Liver (tissue), 3 donors: ENCODE results near the gene ARHGAP30.

ENCODE experiments used
- EGR1 ChIP-seq, 2 donors: IDR thresholded peaks; 2 replicates each; pipeline ENCODE4 v1.6.1; 2016 to 2018; ENCODE audit warnings: antibody characterized with exemption in 2 of 2, low read depth in 2 of 2
- FOXA1 ChIP-seq: IDR thresholded peaks from 2 replicates; pipeline ENCODE4 v1.6.1; 2016; ENCODE audit warnings: antibody characterized with exemption
- FOXA2 ChIP-seq: IDR thresholded peaks from 2 replicates; pipeline ENCODE4 v1.6.1; 2016; ENCODE audit warnings: antibody characterized with exemption
- GABPA ChIP-seq, 2 donors: IDR thresholded peaks in 1 of 2; conservative IDR thresholded peaks in 1 of 2; 2 replicates each; pipeline ENCODE4 v1.6.1; 2016; ENCODE audit warnings: antibody characterized with exemption in 2 of 2, mild to moderate bottlenecking in 1 of 2, moderate library complexity in 1 of 2
- RAD21 ChIP-seq, 2 donors: IDR thresholded peaks; 2 replicates each; pipeline ENCODE4 v1.6.1; 2016; ENCODE audit warnings: antibody characterized with exemption in 2 of 2, mild to moderate bottlenecking in 2 of 2
- SP1 ChIP-seq: IDR thresholded peaks from 2 replicates; pipeline ENCODE4 v1.6.1; 2018; ENCODE audit warnings: antibody characterized with exemption, mild to moderate bottlenecking
- TAF1 ChIP-seq: conservative IDR thresholded peaks from 2 replicates; pipeline ENCODE4 v1.6.1; 2016; ENCODE audit warnings: antibody characterized with exemption, mild to moderate bottlenecking
- YY1 ChIP-seq: IDR thresholded peaks from 2 replicates; pipeline ENCODE4 v1.6.1; 2016; ENCODE audit warnings: antibody characterized with exemption, mild to moderate bottlenecking
- TF ChIP-seq, protein P1 (sequence below): fragments of 150-350 bp; IDR thresholded peaks from 2 replicates; pipeline ENCODE4 v1.5.1; 2017; ENCODE audit warnings: improper control_type of control experiment, low read depth, low read length; ENCODE audit not compliant: missing input control
- TF ChIP-seq, protein P2 (sequence below): IDR thresholded peaks from 2 replicates; pipeline ENCODE4 v1.6.1; 2016; ENCODE audit warnings: antibody characterized with exemption
- TF ChIP-seq, protein P3 (sequence below): IDR thresholded peaks from 2 replicates; pipeline ENCODE4 v1.6.1; 2016; ENCODE audit warnings: antibody characterized with exemption, mild to moderate bottlenecking
- TF ChIP-seq, protein P4 (sequence below): IDR thresholded peaks from 2 replicates; pipeline ENCODE4 v1.6.1; 2016; ENCODE audit warnings: antibody characterized with exemption
- donor health status: healthy.
- donor health status: healthy.

DNA sequence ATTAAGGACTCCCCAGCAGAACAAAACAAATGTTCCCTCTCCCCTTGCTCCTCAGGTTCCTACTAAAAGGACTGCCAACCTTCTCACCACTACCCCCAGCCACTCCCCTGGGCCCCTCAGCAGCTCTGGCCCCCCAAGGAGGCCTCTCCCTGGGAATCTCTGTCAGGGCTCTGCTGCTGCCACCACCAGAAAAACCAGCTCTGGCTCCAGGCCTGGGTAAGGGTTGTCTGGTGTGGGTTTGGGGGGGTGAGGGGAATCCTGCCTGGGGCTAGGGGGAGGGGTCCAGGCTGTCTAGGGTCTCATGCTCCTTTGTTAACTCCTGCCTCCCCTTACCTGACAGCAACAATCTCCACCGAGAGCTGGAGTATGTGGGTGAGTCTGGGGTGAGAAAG lies 14.9 kb upstream of the ARHGAP30 start:
- TF ChIP-seq EGR1 (IDR thresholded peaks at IDR 0.05; ENCODE audit: low read depth in 2 of 2) (no peak), FOXA2 (no peak), RAD21 (IDR thresholded peaks at IDR 0.05) (no peak), SP1 (no peak), TAF1 (no peak), YY1 (no peak), GABPA (IDR thresholded peaks at IDR 0.05 in 1 of 2, conservative IDR thresholded peaks at IDR 0.05 in 1 of 2) (no peak), FOXA1 (no peak)
- TF ChIP-seq, protein P1, sequence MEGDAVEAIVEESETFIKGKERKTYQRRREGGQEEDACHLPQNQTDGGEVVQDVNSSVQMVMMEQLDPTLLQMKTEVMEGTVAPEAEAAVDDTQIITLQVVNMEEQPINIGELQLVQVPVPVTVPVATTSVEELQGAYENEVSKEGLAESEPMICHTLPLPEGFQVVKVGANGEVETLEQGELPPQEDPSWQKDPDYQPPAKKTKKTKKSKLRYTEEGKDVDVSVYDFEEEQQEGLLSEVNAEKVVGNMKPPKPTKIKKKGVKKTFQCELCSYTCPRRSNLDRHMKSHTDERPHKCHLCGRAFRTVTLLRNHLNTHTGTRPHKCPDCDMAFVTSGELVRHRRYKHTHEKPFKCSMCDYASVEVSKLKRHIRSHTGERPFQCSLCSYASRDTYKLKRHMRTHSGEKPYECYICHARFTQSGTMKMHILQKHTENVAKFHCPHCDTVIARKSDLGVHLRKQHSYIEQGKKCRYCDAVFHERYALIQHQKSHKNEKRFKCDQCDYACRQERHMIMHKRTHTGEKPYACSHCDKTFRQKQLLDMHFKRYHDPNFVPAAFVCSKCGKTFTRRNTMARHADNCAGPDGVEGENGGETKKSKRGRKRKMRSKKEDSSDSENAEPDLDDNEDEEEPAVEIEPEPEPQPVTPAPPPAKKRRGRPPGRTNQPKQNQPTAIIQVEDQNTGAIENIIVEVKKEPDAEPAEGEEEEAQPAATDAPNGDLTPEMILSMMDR, result no peak
- TF ChIP-seq, protein P2, sequence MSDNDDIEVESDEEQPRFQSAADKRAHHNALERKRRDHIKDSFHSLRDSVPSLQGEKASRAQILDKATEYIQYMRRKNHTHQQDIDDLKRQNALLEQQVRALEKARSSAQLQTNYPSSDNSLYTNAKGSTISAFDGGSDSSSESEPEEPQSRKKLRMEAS, result no peak
- TF ChIP-seq, protein P3, sequence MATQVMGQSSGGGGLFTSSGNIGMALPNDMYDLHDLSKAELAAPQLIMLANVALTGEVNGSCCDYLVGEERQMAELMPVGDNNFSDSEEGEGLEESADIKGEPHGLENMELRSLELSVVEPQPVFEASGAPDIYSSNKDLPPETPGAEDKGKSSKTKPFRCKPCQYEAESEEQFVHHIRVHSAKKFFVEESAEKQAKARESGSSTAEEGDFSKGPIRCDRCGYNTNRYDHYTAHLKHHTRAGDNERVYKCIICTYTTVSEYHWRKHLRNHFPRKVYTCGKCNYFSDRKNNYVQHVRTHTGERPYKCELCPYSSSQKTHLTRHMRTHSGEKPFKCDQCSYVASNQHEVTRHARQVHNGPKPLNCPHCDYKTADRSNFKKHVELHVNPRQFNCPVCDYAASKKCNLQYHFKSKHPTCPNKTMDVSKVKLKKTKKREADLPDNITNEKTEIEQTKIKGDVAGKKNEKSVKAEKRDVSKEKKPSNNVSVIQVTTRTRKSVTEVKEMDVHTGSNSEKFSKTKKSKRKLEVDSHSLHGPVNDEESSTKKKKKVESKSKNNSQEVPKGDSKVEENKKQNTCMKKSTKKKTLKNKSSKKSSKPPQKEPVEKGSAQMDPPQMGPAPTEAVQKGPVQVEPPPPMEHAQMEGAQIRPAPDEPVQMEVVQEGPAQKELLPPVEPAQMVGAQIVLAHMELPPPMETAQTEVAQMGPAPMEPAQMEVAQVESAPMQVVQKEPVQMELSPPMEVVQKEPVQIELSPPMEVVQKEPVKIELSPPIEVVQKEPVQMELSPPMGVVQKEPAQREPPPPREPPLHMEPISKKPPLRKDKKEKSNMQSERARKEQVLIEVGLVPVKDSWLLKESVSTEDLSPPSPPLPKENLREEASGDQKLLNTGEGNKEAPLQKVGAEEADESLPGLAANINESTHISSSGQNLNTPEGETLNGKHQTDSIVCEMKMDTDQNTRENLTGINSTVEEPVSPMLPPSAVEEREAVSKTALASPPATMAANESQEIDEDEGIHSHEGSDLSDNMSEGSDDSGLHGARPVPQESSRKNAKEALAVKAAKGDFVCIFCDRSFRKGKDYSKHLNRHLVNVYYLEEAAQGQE, result no peak
- TF ChIP-seq, protein P4, sequence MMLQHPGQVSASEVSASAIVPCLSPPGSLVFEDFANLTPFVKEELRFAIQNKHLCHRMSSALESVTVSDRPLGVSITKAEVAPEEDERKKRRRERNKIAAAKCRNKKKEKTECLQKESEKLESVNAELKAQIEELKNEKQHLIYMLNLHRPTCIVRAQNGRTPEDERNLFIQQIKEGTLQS, result no peak
